Lung (tissue), 12 donors: ENCODE measurements around the gene CHL1. TPM values are rescaled to one million over a fixed set of nuclear protein-coding genes. Genes with fewer than 3 reads are reported as not detected.

Experiments used
- ATAC-seq: fragments of 200-7000 bp; cut with Tn5 transposase; one replicate; pipeline ENCODE4 v1.9.1; 2020; ENCODE audit warnings: moderate number of reproducible peaks; ENCODE audit not compliant: insufficient read depth, low FRiP score
- DNase-seq, 3 donors: peaks; one replicate each; pipeline ENCODE4 v3.0.0-alpha.2; 2013 to 2017
- H3K27ac ChIP-seq, 2 donors: one replicate each; pipeline ENCODE4 v1.5.1; 2013; ENCODE audit warnings: mild to moderate bottlenecking in 2 of 2, moderate library complexity in 2 of 2, control low read depth in 1 of 2, inconsistent platforms in 1 of 2, low read depth in 1 of 2, low read length in 1 of 2
- H3K27me3 ChIP-seq, 3 donors: one replicate each; pipeline ENCODE4 v1.5.1; 2013; ENCODE audit warnings: low read length in 2 of 3; ENCODE audit not compliant: control insufficient read depth in 3 of 3, insufficient read depth in 3 of 3
- H3K36me3 ChIP-seq, 4 donors: one replicate each; pipeline ENCODE4 v1.5.1; 2013; ENCODE audit warnings: low read length in 4 of 4, mild to moderate bottlenecking in 1 of 4, moderate library complexity in 1 of 4; ENCODE audit not compliant: control insufficient read depth in 4 of 4, insufficient read depth in 4 of 4
- H3K4me1 ChIP-seq, 5 donors: one replicate each; pipeline ENCODE4 v1.5.1; 2013; ENCODE audit warnings: low read length in 5 of 5, mild to moderate bottlenecking in 2 of 5, moderate library complexity in 1 of 5; ENCODE audit not compliant: control insufficient read depth in 5 of 5, insufficient read depth in 5 of 5
- H3K4me3 ChIP-seq: one replicate; pipeline ENCODE4 v1.5.1; 2013; ENCODE audit warnings: mild to moderate bottlenecking, control low read depth, moderate library complexity
- H3K9ac ChIP-seq, 2 donors: one replicate each; pipeline ENCODE4 v1.5.1; 2013; ENCODE audit warnings: low read length in 2 of 2, control low read depth in 1 of 2; ENCODE audit not compliant: insufficient read depth in 1 of 2
- H3K9me3 ChIP-seq, 4 donors: one replicate each; pipeline ENCODE4 v1.5.1; 2013; ENCODE audit warnings: low read length in 3 of 4, mild to moderate bottlenecking in 1 of 4, moderate library complexity in 1 of 4; ENCODE audit not compliant: control insufficient read depth in 4 of 4, insufficient read depth in 3 of 4
- CTCF ChIP-seq: IDR thresholded peaks from 2 replicates; pipeline ENCODE4 v1.5.1; 2012; ENCODE audit warnings: mild to moderate bottlenecking; ENCODE audit errors: control extremely low read depth, extremely low read depth
- WGBS, 2 donors: extraction: QIAGEN DNeasy Blood & Tissue Kit; methylation state at CpG; one replicate each; pipeline ENCODE4 v1.1.7; 2013; 5-methylcytosine and 5-hydroxymethylcytosine counted together
- polyA plus RNA-seq, 2 donors: library from polyadenylated mRNA; stranded (reverse); fragments of 200-250 nt; gene quantifications; one replicate each; pipeline ENCODE4 v1.2.1, GENCODE V29; 2013
- total RNA-seq, 2 donors: library from RNA; depleted of rRNA in 1 of 2; stranded (reverse); fragments of >200 nt in 1 of 2; gene quantifications; one replicate each; pipeline ENCODE4 v1.2.1, GENCODE V29; 2014 to 2021
- donor health status: control.
- donor health status: control.
- donor health status: Bipolar disorder and iron deficiency.
- donor health status: healthy.
- donor health status: DM: yes; HTN: yes; CAD: no.

The CHL1 gene
- total and polyA plus RNA-seq, 4 donors: 1.1 to 11.5 (median 8.1) TPM

GRCh38 chr3:210669-211068 lies 14.1 kb downstream of the CHL1 start:
- WGBS, 2 donors: 82 to 84% methylated on average over 4 of the region's 4 CpGs

GRCh38 chr3:212432-212831 lies 15.9 kb downstream of the CHL1 start:
- ATAC-seq (no peak), DNase-seq (no peak)
- Histone ChIP-seq H3K36me3 (no peaks in the 10 kb centered on the region), H3K27me3 (no peaks in the 10 kb centered on the region), H3K4me3 (no peak overlapping the region), H3K9me3 (no peaks in the 10 kb centered on the region), H3K27ac (no peak overlapping the region), H3K9ac (no peak overlapping the region), H3K4me1 (no peaks in the 10 kb centered on the region)
- WGBS, 2 donors: 30 to 38% methylated on average over 4 of the region's 4 CpGs
- no peak for TF ChIP-seq CTCF

More at GRCh38 chr3:210669-211068, 14.1 kb downstream of the CHL1 start:
- Histone ChIP-seq H3K27me3 (no peaks in the 10 kb centered on the region), H3K36me3 (no peaks in the 10 kb centered on the region), H3K9me3 (no peaks in the 10 kb centered on the region), H3K4me1 (no peaks in the 10 kb centered on the region), H3K27ac (no peak overlapping the region), H3K4me3 (no peak overlapping the region), H3K9ac (no peak overlapping the region)
- ATAC-seq: no peak
- no peak for DNase-seq
- TF ChIP-seq CTCF: no peak

- no peak for TF ChIP-seq CTCF
- no peak for ATAC-seq
- Histone ChIP-seq H3K36me3 (no peaks in the 10 kb centered on the region), H3K9me3 (no peaks in the 10 kb centered on the region), H3K4me1 (no peaks in the 10 kb centered on the region), H3K4me3 (no peak overlapping the region), H3K27ac (no peak overlapping the region), H3K27me3 (no peaks in the 10 kb centered on the region), H3K9ac (no peak overlapping the region)
- no peak for DNase-seq
- WGBS, 2 donors: 48 to 55% methylated on average over 5 of the region's 5 CpGs
Observed at GRCh38 chr3:217099-217813, 20.7 kb downstream of the CHL1 start.

- 13 to 36% methylated on average over 2 of the region's 2 CpGs for WGBS, 2 donors
- Histone ChIP-seq H3K36me3 (no peaks in the 10 kb centered on the region), H3K9me3 (no peaks in the 10 kb centered on the region), H3K4me3 (no peak overlapping the region), H3K27me3 (no peaks in the 10 kb centered on the region), H3K9ac (no peak overlapping the region), H3K27ac (no peak overlapping the region), H3K4me1 (no peaks in the 10 kb centered on the region)
- DNase-seq (no peak), ATAC-seq (no peak)
- no peak for TF ChIP-seq CTCF
Observed at GRCh38 chr3:217948-218347, 21.4 kb downstream of the CHL1 start.
